HepG2 (cell line): ENCODE results near the gene SPATS2. TPM values are rescaled to one million over a fixed set of nuclear protein-coding genes. Genes with fewer than 3 reads are reported as not detected.

Experiments
- ATAC-seq: fragments of 200-7000 bp; cut with Tn5 transposase; 3 replicates; pipeline ENCODE4 v1.9.1; 2020; ENCODE audit warnings: mild to moderate bottlenecking, moderate library complexity
- BruUV-seq: library from RNA; stranded (reverse); fragments of 400-500 nt; replicated peaks from 2 replicates; lab custom pipeline; 2021; lab: Mats Ljungman, UMichigan
- CTCF ChIA-PET: fragments of 300-600 bp; formaldehyde crosslinking; extraction: SDS; loops from one replicate; lab custom pipeline; 2021; ENCODE audit warnings: low total read pairs, inconsistent platforms, low intra/inter-chr PET ratio; lab: Yijun Ruan, JAX
- POLR2A ChIA-PET: fragments of 350-600 bp; sonication (Branson Sonifier 250); formaldehyde crosslinking; loops from one replicate; lab custom pipeline; 2020; ENCODE audit warnings: antibody characterized with exemption, inconsistent platforms; lab: Yijun Ruan, JAX
- DNase-seq: peaks from one replicate; pipeline ENCODE4 v3.0.0-alpha.2; 2015; ENCODE audit warnings: low spot score
- FAIRE-seq: peaks from 3 replicates; lab custom pipeline; 2011; peaks lifted over from hg19 to GRCh38; lab: Jason Lieb, UNC
- H2AFZ ChIP-seq: one replicate; pipeline ENCODE4 v1.6.1; 2011; ENCODE audit warnings: low read length, inconsistent platforms
- H3K27ac ChIP-seq: fragments of 300-600 bp; 3 replicates; pipeline ENCODE4 v1.8.0; 2011; ENCODE audit warnings: mixed run types, mild to moderate bottlenecking, mixed read lengths, low read length, inconsistent platforms; ENCODE audit not compliant: insufficient read depth; ENCODE audit errors: extremely low read length
- H3K27me3 ChIP-seq, 2 experiments: fragments of 200-600 bp in 1 of 2; 2 replicates in 1 of 2; 3 replicates in 1 of 2; pipeline versions ENCODE4 v1.6.0 to v1.8.0; 2011; ENCODE audit warnings: low read length in 2 of 2, mild to moderate bottlenecking in 2 of 2, moderate library complexity in 2 of 2, inconsistent platforms in 1 of 2; ENCODE audit not compliant: insufficient read depth in 2 of 2, control insufficient read depth in 1 of 2
- H3K36me3 ChIP-seq, 2 experiments: fragments of 200-600 bp in 1 of 2; replicated peaks in 1 of 2; 2 replicates in 1 of 2; 3 replicates in 1 of 2; pipeline versions ENCODE4 v1.5.1 to v1.8.0; 2011; ENCODE audit warnings: low read length in 2 of 2, inconsistent platforms in 1 of 2; ENCODE audit not compliant: insufficient read depth in 2 of 2, control insufficient read depth in 1 of 2
- H3K4me1 ChIP-seq: 2 replicates; pipeline ENCODE4 v1.5.1; 2012; ENCODE audit warnings: low read length, inconsistent platforms; ENCODE audit not compliant: insufficient read depth
- H3K4me2 ChIP-seq: 2 replicates; pipeline ENCODE4 v1.6.0; 2011; ENCODE audit warnings: low read depth, low read length, inconsistent platforms
- H3K4me3 ChIP-seq, 3 experiments: fragments of 200-600 bp in 1 of 3; sonication (generic), shearing (Covaris generic) in 1 of 3; replicated peaks in 1 of 3; 2 replicates each; pipeline ENCODE4 v1.5.1; 2011 to 2016; ENCODE audit warnings: low read length in 3 of 3, inconsistent platforms in 2 of 3, low read depth in 2 of 3, mild to moderate bottlenecking in 2 of 3, control low read depth in 1 of 3, mixed read lengths in 1 of 3; ENCODE audit not compliant: insufficient read depth in 1 of 3
- H3K79me2 ChIP-seq: one replicate; pipeline ENCODE4 v1.6.1; 2011; ENCODE audit warnings: low read length, inconsistent platforms; ENCODE audit not compliant: insufficient read depth
- H3K9ac ChIP-seq: 2 replicates; pipeline ENCODE4 v1.6.0; 2011; ENCODE audit warnings: mild to moderate bottlenecking, low read depth, low read length, inconsistent platforms; ENCODE audit not compliant: insufficient read depth
- H3K9me3 ChIP-seq: 2 replicates; pipeline ENCODE4 v1.5.1; 2012; ENCODE audit warnings: mild to moderate bottlenecking, low read length
- H4K20me1 ChIP-seq: 2 replicates; pipeline ENCODE4 v1.6.0; 2011; ENCODE audit warnings: inconsistent platforms, mild to moderate bottlenecking, low read length, moderate library complexity; ENCODE audit not compliant: insufficient read depth
- CAMTA2 ChIP-seq: sonication (generic); formaldehyde crosslinking; IDR thresholded peaks from 2 replicates; pipeline ENCODE4 v1.4.0; 2020; ENCODE audit warnings: mild to moderate bottlenecking, missing genetic modification reagents, borderline replicate concordance
- ISL2 ChIP-seq: sonication (generic); formaldehyde crosslinking; IDR thresholded peaks from 2 replicates; pipeline ENCODE4 v1.5.0; 2020; ENCODE audit warnings: missing genetic modification reagents
- NFE2L2 ChIP-seq: fragments of 150-350 bp; IDR thresholded peaks from 2 replicates; pipeline ENCODE4 v1.6.1; 2014; ENCODE audit warnings: low read length
- ONECUT2 ChIP-seq: sonication (generic); formaldehyde crosslinking; IDR thresholded peaks from 2 replicates; pipeline ENCODE4 v1.4.0; 2020; ENCODE audit warnings: missing genetic modification reagents
- SMAD3 ChIP-seq: sonication (generic); formaldehyde crosslinking; IDR thresholded peaks from 2 replicates; pipeline ENCODE4 v1.4.0; 2020; ENCODE audit warnings: missing genetic modification reagents
- SNAI1 ChIP-seq: sonication (generic); formaldehyde crosslinking; IDR thresholded peaks from 2 replicates; pipeline ENCODE4 v1.5.0; 2020; ENCODE audit warnings: mild to moderate bottlenecking, missing genetic modification reagents, borderline replicate concordance
- ZKSCAN8 ChIP-seq: IDR thresholded peaks from 2 replicates; pipeline ENCODE4 v1.6.1; 2016; ENCODE audit warnings: borderline replicate concordance, missing genetic modification reagents, missing compliant biosample characterization
- ZNF260 ChIP-seq: sonication (generic); formaldehyde crosslinking; IDR thresholded peaks from 2 replicates; pipeline ENCODE4 v1.4.0; 2020; ENCODE audit warnings: missing genetic modification reagents, low read depth, mild to moderate bottlenecking, borderline replicate concordance
- ZNF432 ChIP-seq: sonication (generic); formaldehyde crosslinking; IDR thresholded peaks from 2 replicates; pipeline ENCODE4 v1.5.0; 2020; ENCODE audit warnings: missing genetic modification reagents, mild to moderate bottlenecking, borderline replicate concordance
- ZNF788 ChIP-seq: sonication (generic); formaldehyde crosslinking; IDR thresholded peaks from 2 replicates; pipeline ENCODE4 v1.5.0; 2020; ENCODE audit warnings: mild to moderate bottlenecking, missing genetic modification reagents, borderline replicate concordance
- WGBS: methylation state at CpG from one replicate; pipeline ENCODE4 v1.1.6; 2017; ENCODE audit warnings: low lambda C conversion rate; 5-methylcytosine and 5-hydroxymethylcytosine counted together
- in situ Hi-C: cut with HindIII; loops from 2 replicates; pipeline ENCODE4 v1.10.0; 2017; ENCODE audit warnings: low pct_unique_long_range_greater_than_20kb; ENCODE audit not compliant: extremely low pct_ligation_motif_present
- intact Hi-C: fragments of 100-400 bp; cut with micrococcal nuclease; formaldehyde crosslinking; loops from one replicate; pipeline ENCODE4 v1.10.0; 2022; ENCODE audit not compliant: unreplicated experiment
- polyA plus RNA-seq, 8 experiments: library from polyadenylated mRNA; depleted of rRNA in 3 of 8; stranded (reverse) in 7 of 8; unstranded in 1 of 8; fragments of >200 nt; fragmentation: Illumina TruSeq in 4 of 8; extraction: Trizol in 4 of 8; gene quantifications; 2 replicates each; pipeline versions ENCODE4 v1.2.1 to v1.2.3, GENCODE V29; 2011 to 2016; ENCODE audit warnings: low read depth in 4 of 8, missing spikeins in 1 of 8, mixed read lengths in 1 of 8; ENCODE audit not compliant: insufficient read depth in 1 of 8
- total RNA-seq, 5 experiments: library from RNA; depleted of rRNA; stranded (reverse); fragments of >200 nt; fragmentation: Illumina TruSeq; extraction: Trizol; gene quantifications; 2 replicates each; pipeline ENCODE4 v1.2.3, GENCODE V29; 2016; ENCODE audit warnings: low read depth in 1 of 5
- TF ChIP-seq, protein P1 (sequence below): sonication (generic); formaldehyde crosslinking; IDR thresholded peaks from 2 replicates; pipeline ENCODE4 v1.4.0; 2020; ENCODE audit warnings: mild to moderate bottlenecking, missing genetic modification reagents

The SPATS2 gene
- total and polyA plus RNA-seq, 2 of the 13 experiments (the other 11 are each of a cell fraction or from before 2014, with no cell fraction given) = 19.3 to 28.1 TPM

DNA sequence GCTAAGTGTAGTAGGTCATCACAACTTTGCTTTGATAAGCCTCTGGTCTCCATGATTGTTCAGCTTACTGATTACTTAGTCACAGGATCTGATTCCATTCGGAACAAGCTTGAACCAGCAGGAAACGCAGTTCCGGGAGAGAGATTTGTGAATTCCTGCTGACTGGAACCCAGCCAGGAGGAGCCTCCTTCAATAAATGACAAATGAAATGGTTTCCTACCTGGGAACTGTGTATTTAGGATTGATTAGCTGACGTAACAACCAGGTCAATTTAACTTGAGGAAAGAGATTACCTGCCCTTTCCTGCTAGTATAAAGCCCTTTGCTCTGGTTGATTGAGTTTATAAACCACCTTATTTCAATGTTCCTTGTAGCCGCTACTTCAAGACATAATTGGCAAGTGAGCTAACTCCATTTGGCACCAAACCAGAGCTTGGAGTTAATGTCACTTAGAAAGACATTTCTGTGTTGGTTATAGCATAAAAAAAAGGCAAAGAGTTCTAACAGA, 136.5 kb downstream of the SPATS2 start:
- WGBS = 96% methylated on average over 5 of the region's 5 CpGs
- no peak for DNase-seq
- Histone ChIP-seq H3K27ac (no peak overlapping the region), H3K4me1 (no peaks in the 10 kb centered on the region), H3K27me3 (no peaks in the 10 kb centered on the region), H3K36me3 (peaks cover 3 to 33% of the 10 kb centered on the region in 2 experiments), H2AFZ (no peak overlapping the region), H3K9ac (no peak overlapping the region), H3K9me3 (no peaks in the 10 kb centered on the region), H3K79me2 (no peaks in the 10 kb centered on the region), H3K4me2 (no peak overlapping the region), H3K4me3 (no peak overlapping the region), H4K20me1 (no peaks in the 10 kb centered on the region)
- no peak for TF ChIP-seq CAMTA2 (CRISPR knock-in tag)
- TF ChIP-seq SNAI1 (CRISPR knock-in tag) = no peak
- no peak for TF ChIP-seq ZNF260 (CRISPR knock-in tag)
- no peak for TF ChIP-seq ZNF788 (CRISPR knock-in tag)
- TF ChIP-seq, protein P1, sequence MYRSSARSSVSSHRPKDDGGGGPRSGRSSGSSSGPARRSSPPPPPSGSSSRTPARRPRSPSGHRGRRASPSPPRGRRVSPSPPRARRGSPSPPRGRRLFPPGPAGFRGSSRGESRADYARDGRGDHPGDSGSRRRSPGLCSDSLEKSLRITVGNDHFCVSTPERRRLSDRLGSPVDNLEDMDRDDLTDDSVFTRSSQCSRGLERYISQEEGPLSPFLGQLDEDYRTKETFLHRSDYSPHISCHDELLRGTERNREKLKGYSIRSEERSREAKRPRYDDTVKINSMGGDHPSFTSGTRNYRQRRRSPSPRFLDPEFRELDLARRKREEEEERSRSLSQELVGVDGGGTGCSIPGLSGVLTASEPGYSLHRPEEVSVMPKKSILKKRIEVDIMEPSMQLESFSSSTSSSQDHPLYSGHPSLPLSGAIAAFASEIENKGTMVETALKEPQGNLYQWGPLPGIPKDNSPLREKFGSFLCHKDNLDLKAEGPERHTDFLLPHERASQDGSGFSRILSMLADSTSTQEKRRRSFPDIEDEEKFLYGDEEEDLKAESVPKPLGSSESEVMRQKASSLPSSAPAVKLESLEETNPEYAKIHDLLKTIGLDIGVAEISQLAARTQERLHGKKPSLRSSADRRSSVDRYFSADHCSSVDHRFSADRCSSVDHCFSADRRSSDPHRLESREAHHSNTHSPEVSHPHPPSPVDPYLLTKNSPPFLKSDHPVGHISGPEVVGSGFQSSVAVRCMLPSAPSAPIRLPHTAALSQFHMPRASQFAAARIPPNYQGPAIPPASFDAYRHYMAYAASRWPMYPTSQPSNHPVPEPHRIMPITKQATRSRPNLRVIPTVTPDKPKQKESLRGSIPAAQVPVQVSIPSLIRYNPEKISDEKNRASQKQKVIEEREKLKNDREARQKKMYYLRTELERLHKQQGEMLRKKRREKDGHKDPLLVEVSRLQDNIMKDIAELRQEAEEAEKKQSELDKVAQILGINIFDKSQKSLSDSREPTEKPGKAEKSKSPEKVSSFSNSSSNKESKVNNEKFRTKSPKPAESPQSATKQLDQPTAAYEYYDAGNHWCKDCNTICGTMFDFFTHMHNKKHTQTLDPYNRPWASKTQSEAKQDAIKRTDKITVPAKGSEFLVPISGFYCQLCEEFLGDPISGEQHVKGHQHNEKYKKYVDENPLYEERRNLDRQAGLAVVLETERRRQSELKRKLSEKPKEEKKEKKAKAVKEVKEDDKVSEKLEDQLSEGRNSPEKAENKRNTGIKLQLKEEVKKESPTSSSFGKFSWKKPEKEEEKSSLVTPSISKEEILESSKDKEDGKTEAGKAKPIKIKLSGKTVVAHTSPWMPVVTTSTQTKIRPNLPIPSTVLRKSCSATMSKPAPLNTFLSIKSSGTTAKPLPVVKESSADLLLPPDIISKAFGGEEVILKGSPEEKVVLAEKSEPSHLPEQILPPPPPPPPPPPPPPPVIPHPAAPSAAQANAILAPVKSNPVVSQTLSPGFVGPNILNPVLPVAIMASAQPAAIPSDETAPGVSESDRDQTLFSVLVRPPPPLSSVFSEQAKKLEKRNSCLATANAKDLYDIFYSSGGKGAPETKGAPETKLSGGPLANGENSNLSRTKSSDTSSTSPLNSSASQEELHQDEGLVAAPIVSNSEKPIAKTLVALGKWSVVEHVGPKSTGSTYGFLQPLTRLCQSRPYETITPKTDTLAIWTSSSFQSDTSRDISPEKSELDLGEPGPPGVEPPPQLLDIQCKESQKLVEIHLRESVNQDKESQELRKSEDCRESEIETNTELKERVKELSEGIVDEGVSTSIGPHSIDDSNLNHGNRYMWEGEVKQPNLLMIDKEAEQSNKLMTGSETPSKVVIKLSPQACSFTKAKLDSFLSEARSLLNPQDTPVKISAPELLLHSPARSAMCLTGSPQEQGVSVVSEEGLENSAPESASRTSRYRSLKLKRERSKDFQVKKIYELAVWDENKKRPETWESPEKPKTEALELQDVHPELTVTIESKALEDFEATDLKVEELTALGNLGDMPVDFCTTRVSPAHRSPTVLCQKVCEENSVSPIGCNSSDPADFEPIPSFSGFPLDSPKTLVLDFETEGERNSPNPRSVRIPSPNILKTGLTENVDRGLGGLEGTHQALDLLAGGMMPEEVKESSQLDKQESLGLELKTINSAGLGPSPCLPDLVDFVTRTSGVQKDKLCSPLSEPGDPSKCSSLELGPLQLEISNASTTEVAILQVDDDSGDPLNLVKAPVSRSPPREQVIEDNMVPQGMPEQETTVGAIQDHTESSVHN (CRISPR knock-in tag) = no peak
- no peak for TF ChIP-seq ISL2 (CRISPR knock-in tag)
- no peak for TF ChIP-seq NFE2L2
- no peak for TF ChIP-seq ZNF432 (CRISPR knock-in tag)
- TF ChIP-seq ZKSCAN8 = no peak
- TF ChIP-seq SMAD3 (CRISPR knock-in tag) = no peak
- TF ChIP-seq ONECUT2 (CRISPR knock-in tag) = no peak
- intact Hi-C loops = no loop called here
- TSS peak; percentile 19 for BruUV-seq
- FAIRE-seq = no peak
- in situ Hi-C loops = no loop called here
- CTCF ChIA-PET = no interaction called here
- POLR2A ChIA-PET = interaction anchor here (0.8 kb wide), 1 partner anchor 145 kb away, joined by 5 read pairs; no protein-coding TSS in a partner anchor
- ATAC-seq = no peak
